Astrocyte (in vitro differentiated cells and primary cell): ENCODE measurements around the gene FSIP1.

Experiments used
- CTCF ChIP-seq: IDR thresholded peaks from 2 replicates; pipeline ENCODE4 v1.5.1; 2011; ENCODE audit warnings: low read depth, mild to moderate bottlenecking, inconsistent platforms, low read length, moderate library complexity; ENCODE audit not compliant: insufficient read depth
- EZH2 ChIP-seq: IDR thresholded peaks from 2 replicates; pipeline ENCODE4 v1.6.1; 2012; ENCODE audit warnings: mild to moderate bottlenecking, low read length, inconsistent platforms; ENCODE audit not compliant: insufficient read depth

DNA sequence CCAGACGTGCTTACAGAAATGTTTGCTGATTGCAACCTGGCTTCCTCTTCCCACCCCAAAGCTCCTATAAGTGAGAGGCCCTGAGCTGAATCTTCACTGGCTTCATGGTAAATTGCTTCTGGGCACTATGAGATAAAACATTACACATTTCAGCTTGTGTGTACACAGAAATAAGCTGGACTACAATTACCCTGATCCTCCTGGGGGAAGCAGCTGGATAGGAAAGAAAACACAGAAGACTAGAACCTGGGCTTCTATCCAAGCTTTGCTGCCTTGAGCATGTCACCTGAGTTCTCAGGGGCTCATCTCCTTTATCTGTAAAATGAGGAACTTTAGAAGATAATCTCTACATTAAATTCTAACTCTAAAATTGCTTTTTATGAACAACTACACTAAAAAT, 161.4 kb downstream of the FSIP1 start:
- TF ChIP-seq CTCF (no peak), EZH2 (no peak)
